ENCODE results near the gene BAZ2A. TPM values are rescaled to one million over a fixed set of nuclear protein-coding genes. Genes with fewer than 3 reads are reported as not detected.

Gene BAZ2A
- total RNA-seq, 2 experiments from 2014 or later: 40.6 to 139 TPM

GRCh38 chr12:56616925-56617324 lies 13.2 kb downstream of the BAZ2A start:
- no peak overlapping the region for H3K4me2 ChIP-seq (ENCODE audit: low read length)
- H3K79me2 ChIP-seq (ENCODE audit: insufficient read depth, low read depth, low read length): peaks cover 49% of the 10 kb centered on the region
- no peaks in the 10 kb centered on the region for H3K9me2 ChIP-seq (ENCODE audit: insufficient read depth, low read length)
- DNase-seq (ENCODE audit: low spot score): no peak
- H3K4me3 ChIP-seq (ENCODE audit: low read depth, low read length, poor library complexity, severe bottlenecking): no peak overlapping the region
- BruUV-seq (replicated peaks): no TSS peak
- H2AFZ ChIP-seq (ENCODE audit: low read length): no peak overlapping the region
- intact Hi-C loops (cut with micrococcal nuclease; ENCODE audit: unreplicated experiment): no loop called here
- no peaks in the 10 kb centered on the region for H3K4me1 ChIP-seq (ENCODE audit: insufficient read depth, low read length, poor library complexity, severe bottlenecking)
- TF ChIP-seq CTCF (conservative IDR thresholded peaks at IDR 0.05; ENCODE audit: low read length): no peak
- peaks cover 8% of the 10 kb centered on the region; the same call in 1 of the 2 replicates for H4K20me1 ChIP-seq (ENCODE audit: insufficient read depth, low read length)
- no peak overlapping the region for H3K27ac ChIP-seq (ENCODE audit: low read depth, low read length, poor library complexity, severe bottlenecking)
- peaks cover 98% of the 10 kb centered on the region for H3K36me3 ChIP-seq (ENCODE audit: insufficient read depth, low read length)
- CTCF ChIA-PET (ENCODE audit: unreplicated experiment): interaction anchor here (1.2 kb wide), 1 partner anchor 20 kb away, joined by 4 read pairs; no protein-coding TSS in a partner anchor
- no peaks in the 10 kb centered on the region for H3K9me3 ChIP-seq (ENCODE audit: low read length)
- POLR2A ChIA-PET: interaction anchor here (1.1 to 1.6 kb wide), 2 partner anchors 11 to 20 kb away, joined by 3 to 5 read pairs; no protein-coding TSS in a partner anchor

- Histone ChIP-seq H3K9me3 (ENCODE audit: low read length) (no peaks in the 10 kb centered on the region), H3K4me1 (ENCODE audit: insufficient read depth, low read length, poor library complexity, severe bottlenecking) (no peaks in the 10 kb centered on the region), H3K79me2 (ENCODE audit: insufficient read depth, low read depth, low read length) (peaks cover 42% of the 10 kb centered on the region), H4K20me1 (ENCODE audit: insufficient read depth, low read length) (peaks cover 8% of the 10 kb centered on the region; the same call in 1 of the 2 replicates), H3K36me3 (ENCODE audit: insufficient read depth, low read length) (peaks cover 98% of the 10 kb centered on the region), H3K4me3 (ENCODE audit: low read depth, low read length, poor library complexity, severe bottlenecking) (no peak overlapping the region), H3K4me2 (ENCODE audit: low read length) (no peak overlapping the region), H3K9me2 (ENCODE audit: insufficient read depth, low read length) (no peaks in the 10 kb centered on the region), H2AFZ (ENCODE audit: low read length) (no peak overlapping the region), H3K27ac (ENCODE audit: low read depth, low read length, poor library complexity, severe bottlenecking) (no peak overlapping the region)
- CTCF ChIA-PET (ENCODE audit: unreplicated experiment): interaction anchor here (1.2 kb wide), 1 partner anchor 20 kb away, joined by 4 read pairs; no protein-coding TSS in a partner anchor
- intact Hi-C loops (cut with micrococcal nuclease; ENCODE audit: unreplicated experiment): no loop called here
- no peak for DNase-seq (ENCODE audit: low spot score)
- POLR2A ChIA-PET: interaction anchor here (1.6 kb wide), 1 partner anchor 12 kb away, joined by 5 read pairs; no protein-coding TSS in a partner anchor
- TF ChIP-seq CTCF (conservative IDR thresholded peaks at IDR 0.05; ENCODE audit: low read length) (no peak), EZH2phosphoT487 (IDR thresholded peaks at IDR 0.05; ENCODE audit: borderline replicate concordance, low read depth, low read length) (no peak)
- no TSS peak for BruUV-seq (replicated peaks)
Measured at GRCh38 chr12:56616244-56616643, 13.9 kb downstream of the BAZ2A start.

GRCh38 chr12:56614627-56615026 lies 15.5 kb downstream of the BAZ2A start:
- H2AFZ ChIP-seq (ENCODE audit: low read length): no peak overlapping the region
- DNase-seq (ENCODE audit: low spot score): no peak
- no peaks in the 10 kb centered on the region for H3K9me3 ChIP-seq (ENCODE audit: low read length)
- H3K79me2 ChIP-seq (ENCODE audit: insufficient read depth, low read depth, low read length): peaks cover 27% of the 10 kb centered on the region
- H3K4me3 ChIP-seq (ENCODE audit: low read depth, low read length, poor library complexity, severe bottlenecking): no peak overlapping the region
- intact Hi-C loops (cut with micrococcal nuclease; ENCODE audit: unreplicated experiment): no loop called here
- no peak overlapping the region for H3K4me2 ChIP-seq (ENCODE audit: low read length)
- H4K20me1 ChIP-seq (ENCODE audit: insufficient read depth, low read length): peaks cover 8% of the 10 kb centered on the region; the same call in 1 of the 2 replicates
- ChIA-PET POLR2A (interaction anchor here (1.3 kb wide), 1 partner anchor 14 kb away, joined by 3 read pairs; no protein-coding TSS in a partner anchor), CTCF (ENCODE audit: unreplicated experiment) (no interaction called here)
- no peak overlapping the region for H3K27ac ChIP-seq (ENCODE audit: low read depth, low read length, poor library complexity, severe bottlenecking)
- no TSS peak for BruUV-seq (replicated peaks)
- no peaks in the 10 kb centered on the region for H3K9me2 ChIP-seq (ENCODE audit: insufficient read depth, low read length)
- peaks cover 99% of the 10 kb centered on the region for H3K36me3 ChIP-seq (ENCODE audit: insufficient read depth, low read length)
- no peaks in the 10 kb centered on the region for H3K4me1 ChIP-seq (ENCODE audit: insufficient read depth, low read length, poor library complexity, severe bottlenecking)
- TF ChIP-seq EZH2phosphoT487 (IDR thresholded peaks at IDR 0.05; ENCODE audit: borderline replicate concordance, low read depth, low read length): no peak
